Measurements from ENCODE around the gene RPA4.

GRCh38 chrX:96909291-96909690, 25.6 kb downstream of the RPA4 start:
- no peak for TF ChIP-seq CTCF (IDR thresholded peaks at IDR 0.05 in 2 of 3, conservative IDR thresholded peaks at IDR 0.05 in 1 of 3; ENCODE audit: insufficient read depth in 2 of 3, low read depth in 1 of 3, low read length in 3 of 3)
- no peak for TF ChIP-seq TCF15 (CRISPR knock-in tag; IDR thresholded peaks at IDR 0.05)
- no peak for TF ChIP-seq NFIC (IDR thresholded peaks at IDR 0.05)
- TF ChIP-seq ZNF408 (CRISPR knock-in tag; IDR thresholded peaks at IDR 0.05; ENCODE audit: low read depth) = no peak

Measured in K562 (cell line).